GM23338 (cell line): ENCODE data around the gene PCBP3. TPM values are rescaled to one million over a fixed set of nuclear protein-coding genes. Genes with fewer than 3 reads are reported as not detected.

Source experiments
- ATAC-seq: fragments of 200-7000 bp; cut with Tn5 transposase; 3 replicates; pipeline ENCODE4 v1.9.1; 2020
- DNase-seq: peaks from one replicate; pipeline ENCODE4 v3.0.0-alpha.2; 2015; ENCODE audit warnings: low spot score
- H2AFZ ChIP-seq: fragments of 200-600 bp; sonication (generic); 2 replicates; pipeline ENCODE4 v1.8.0; 2016; ENCODE audit warnings: antibody characterized with exemption, mild to moderate bottlenecking, moderate library complexity
- H3F3A ChIP-seq: fragments of 200-600 bp; sonication (generic); replicated peaks from 2 replicates; pipeline ENCODE4 v1.8.0; 2017; ENCODE audit warnings: antibody characterized with exemption, mixed run types, low read depth
- H3K27ac ChIP-seq: fragments of 200-600 bp; sonication (generic); 2 replicates; pipeline ENCODE4 v1.6.1; 2016; ENCODE audit warnings: low read depth
- H3K27me3 ChIP-seq: fragments of 200-600 bp; sonication (generic); 2 replicates; pipeline ENCODE4 v1.8.0; 2016; ENCODE audit warnings: mild to moderate bottlenecking, mixed run types, moderate library complexity; ENCODE audit not compliant: insufficient read depth
- H3K36me3 ChIP-seq: fragments of 200-600 bp; sonication (generic); 2 replicates; pipeline ENCODE4 v1.8.0; 2016; ENCODE audit warnings: mild to moderate bottlenecking; ENCODE audit not compliant: insufficient read depth
- H3K4me1 ChIP-seq: fragments of 200-600 bp; sonication (generic); 2 replicates; pipeline ENCODE4 v1.8.0; 2016; ENCODE audit warnings: mild to moderate bottlenecking, moderate library complexity; ENCODE audit not compliant: insufficient read depth
- H3K4me2 ChIP-seq: fragments of 200-600 bp; sonication (generic); 2 replicates; pipeline ENCODE4 v1.7.1; 2017; ENCODE audit warnings: mixed run types
- H3K4me3 ChIP-seq: fragments of 200-600 bp; sonication (generic); 2 replicates; pipeline ENCODE4 v1.6.1; 2016; ENCODE audit warnings: mixed run types
- H3K79me2 ChIP-seq: fragments of 200-600 bp; sonication (generic); replicated peaks from 2 replicates; pipeline ENCODE4 v1.8.0; 2017; ENCODE audit warnings: mild to moderate bottlenecking; ENCODE audit not compliant: insufficient read depth
- H3K9me2 ChIP-seq: fragments of 200-600 bp; sonication (generic); 2 replicates; pipeline ENCODE4 v1.8.0; 2017; ENCODE audit not compliant: insufficient read depth
- H4K20me1 ChIP-seq: fragments of 200-600 bp; sonication (generic); replicated peaks from 2 replicates; pipeline ENCODE4 v1.8.0; 2017; ENCODE audit warnings: mild to moderate bottlenecking; ENCODE audit not compliant: insufficient read depth
- H3K27ac Mint-ChIP-seq: 2 replicates; pipeline ENCODE4 v1.8.0; 2020; ENCODE audit warnings: inconsistent platforms, mild to moderate bottlenecking, moderate library complexity, mixed read lengths
- H3K27me3 Mint-ChIP-seq: 3 replicates; pipeline ENCODE4 v1.8.0; 2022; ENCODE audit warnings: low read depth, mild to moderate bottlenecking, moderate library complexity, mixed read lengths, inconsistent platforms; ENCODE audit not compliant: insufficient read depth, poor library complexity
- H3K36me3 Mint-ChIP-seq: 3 replicates; pipeline ENCODE4 v1.8.0; 2021; ENCODE audit warnings: low read depth, mild to moderate bottlenecking, inconsistent platforms, moderate library complexity, mixed read lengths
- H3K4me1 Mint-ChIP-seq: 3 replicates; pipeline ENCODE4 v1.8.0; 2020; ENCODE audit warnings: mild to moderate bottlenecking, inconsistent platforms, mixed read lengths
- H3K4me3 Mint-ChIP-seq: 3 replicates; pipeline ENCODE4 v1.8.0; 2021; ENCODE audit warnings: moderate library complexity, mild to moderate bottlenecking, inconsistent platforms, mixed read lengths
- H3K9me3 Mint-ChIP-seq: 3 replicates; pipeline ENCODE4 v1.8.0; 2020; ENCODE audit warnings: moderate library complexity, mild to moderate bottlenecking, inconsistent platforms, mixed read lengths
- CTCF ChIP-seq, 2 experiments: fragments of 200-600 bp in 1 of 2; sonication (generic) in 1 of 2; conservative IDR thresholded peaks; 2 replicates each; pipeline versions ENCODE4 v1.5.1 to v1.6.1; 2016 to 2017; ENCODE audit warnings: antibody characterized with exemption in 2 of 2, low read depth in 2 of 2, mild to moderate bottlenecking in 2 of 2, moderate library complexity in 1 of 2
- ETS1 ChIP-seq: IDR thresholded peaks from 2 replicates; pipeline ENCODE4 v1.6.1; 2016; ENCODE audit warnings: antibody characterized with exemption
- EZH2 ChIP-seq: fragments of 200-600 bp; sonication (generic); IDR thresholded peaks from one replicate; pipeline ENCODE4 v1.8.0; 2017; ENCODE audit warnings: antibody characterized with exemption, mild to moderate bottlenecking, low read depth; ENCODE audit not compliant: unreplicated experiment
- REST ChIP-seq: IDR thresholded peaks from one replicate; pipeline ENCODE4 v1.6.1; 2018; ENCODE audit warnings: antibody characterized with exemption; ENCODE audit not compliant: unreplicated experiment
- ZNF114 ChIP-seq: fragments of 250-450 bp; sonication (Bioruptor Pico); IDR thresholded peaks from 2 replicates; pipeline ENCODE4 v1.5.0; 2020; ENCODE audit warnings: mild to moderate bottlenecking, moderate library complexity
- ZNF331 ChIP-seq: fragments of 250-450 bp; sonication (Bioruptor Pico); IDR thresholded peaks from 2 replicates; pipeline ENCODE4 v1.5.0; 2020; ENCODE audit warnings: low read depth, mild to moderate bottlenecking, moderate library complexity
- polyA plus RNA-seq: library from polyadenylated mRNA; unstranded; fragments of >200 nt; fragmentation: Nextera tagmentation; extraction: Ambion mirVana; gene quantifications from 2 replicates; pipeline ENCODE4 v1.2.1, GENCODE V29; 2016
- total RNA-seq: library from RNA; depleted of rRNA; stranded (reverse); fragments of >200 nt; shearing (Covaris generic); gene quantifications from 2 replicates; pipeline ENCODE4 v1.2.3, GENCODE V29; 2014
- TF ChIP-seq, protein P1 (sequence below): fragments of 250-450 bp; sonication (Bioruptor Pico); IDR thresholded peaks from 2 replicates; pipeline ENCODE4 v1.5.0; 2020; ENCODE audit warnings: mild to moderate bottlenecking, moderate library complexity

PCBP3 gene
- total and polyA plus RNA-seq, 2 experiments from 2014 or later, result 7.1 to 9.1 TPM

GRCh38 chr21:45739218-45740087 lies 95.9 kb downstream of the PCBP3 start (continued):
- TF ChIP-seq, protein P1, sequence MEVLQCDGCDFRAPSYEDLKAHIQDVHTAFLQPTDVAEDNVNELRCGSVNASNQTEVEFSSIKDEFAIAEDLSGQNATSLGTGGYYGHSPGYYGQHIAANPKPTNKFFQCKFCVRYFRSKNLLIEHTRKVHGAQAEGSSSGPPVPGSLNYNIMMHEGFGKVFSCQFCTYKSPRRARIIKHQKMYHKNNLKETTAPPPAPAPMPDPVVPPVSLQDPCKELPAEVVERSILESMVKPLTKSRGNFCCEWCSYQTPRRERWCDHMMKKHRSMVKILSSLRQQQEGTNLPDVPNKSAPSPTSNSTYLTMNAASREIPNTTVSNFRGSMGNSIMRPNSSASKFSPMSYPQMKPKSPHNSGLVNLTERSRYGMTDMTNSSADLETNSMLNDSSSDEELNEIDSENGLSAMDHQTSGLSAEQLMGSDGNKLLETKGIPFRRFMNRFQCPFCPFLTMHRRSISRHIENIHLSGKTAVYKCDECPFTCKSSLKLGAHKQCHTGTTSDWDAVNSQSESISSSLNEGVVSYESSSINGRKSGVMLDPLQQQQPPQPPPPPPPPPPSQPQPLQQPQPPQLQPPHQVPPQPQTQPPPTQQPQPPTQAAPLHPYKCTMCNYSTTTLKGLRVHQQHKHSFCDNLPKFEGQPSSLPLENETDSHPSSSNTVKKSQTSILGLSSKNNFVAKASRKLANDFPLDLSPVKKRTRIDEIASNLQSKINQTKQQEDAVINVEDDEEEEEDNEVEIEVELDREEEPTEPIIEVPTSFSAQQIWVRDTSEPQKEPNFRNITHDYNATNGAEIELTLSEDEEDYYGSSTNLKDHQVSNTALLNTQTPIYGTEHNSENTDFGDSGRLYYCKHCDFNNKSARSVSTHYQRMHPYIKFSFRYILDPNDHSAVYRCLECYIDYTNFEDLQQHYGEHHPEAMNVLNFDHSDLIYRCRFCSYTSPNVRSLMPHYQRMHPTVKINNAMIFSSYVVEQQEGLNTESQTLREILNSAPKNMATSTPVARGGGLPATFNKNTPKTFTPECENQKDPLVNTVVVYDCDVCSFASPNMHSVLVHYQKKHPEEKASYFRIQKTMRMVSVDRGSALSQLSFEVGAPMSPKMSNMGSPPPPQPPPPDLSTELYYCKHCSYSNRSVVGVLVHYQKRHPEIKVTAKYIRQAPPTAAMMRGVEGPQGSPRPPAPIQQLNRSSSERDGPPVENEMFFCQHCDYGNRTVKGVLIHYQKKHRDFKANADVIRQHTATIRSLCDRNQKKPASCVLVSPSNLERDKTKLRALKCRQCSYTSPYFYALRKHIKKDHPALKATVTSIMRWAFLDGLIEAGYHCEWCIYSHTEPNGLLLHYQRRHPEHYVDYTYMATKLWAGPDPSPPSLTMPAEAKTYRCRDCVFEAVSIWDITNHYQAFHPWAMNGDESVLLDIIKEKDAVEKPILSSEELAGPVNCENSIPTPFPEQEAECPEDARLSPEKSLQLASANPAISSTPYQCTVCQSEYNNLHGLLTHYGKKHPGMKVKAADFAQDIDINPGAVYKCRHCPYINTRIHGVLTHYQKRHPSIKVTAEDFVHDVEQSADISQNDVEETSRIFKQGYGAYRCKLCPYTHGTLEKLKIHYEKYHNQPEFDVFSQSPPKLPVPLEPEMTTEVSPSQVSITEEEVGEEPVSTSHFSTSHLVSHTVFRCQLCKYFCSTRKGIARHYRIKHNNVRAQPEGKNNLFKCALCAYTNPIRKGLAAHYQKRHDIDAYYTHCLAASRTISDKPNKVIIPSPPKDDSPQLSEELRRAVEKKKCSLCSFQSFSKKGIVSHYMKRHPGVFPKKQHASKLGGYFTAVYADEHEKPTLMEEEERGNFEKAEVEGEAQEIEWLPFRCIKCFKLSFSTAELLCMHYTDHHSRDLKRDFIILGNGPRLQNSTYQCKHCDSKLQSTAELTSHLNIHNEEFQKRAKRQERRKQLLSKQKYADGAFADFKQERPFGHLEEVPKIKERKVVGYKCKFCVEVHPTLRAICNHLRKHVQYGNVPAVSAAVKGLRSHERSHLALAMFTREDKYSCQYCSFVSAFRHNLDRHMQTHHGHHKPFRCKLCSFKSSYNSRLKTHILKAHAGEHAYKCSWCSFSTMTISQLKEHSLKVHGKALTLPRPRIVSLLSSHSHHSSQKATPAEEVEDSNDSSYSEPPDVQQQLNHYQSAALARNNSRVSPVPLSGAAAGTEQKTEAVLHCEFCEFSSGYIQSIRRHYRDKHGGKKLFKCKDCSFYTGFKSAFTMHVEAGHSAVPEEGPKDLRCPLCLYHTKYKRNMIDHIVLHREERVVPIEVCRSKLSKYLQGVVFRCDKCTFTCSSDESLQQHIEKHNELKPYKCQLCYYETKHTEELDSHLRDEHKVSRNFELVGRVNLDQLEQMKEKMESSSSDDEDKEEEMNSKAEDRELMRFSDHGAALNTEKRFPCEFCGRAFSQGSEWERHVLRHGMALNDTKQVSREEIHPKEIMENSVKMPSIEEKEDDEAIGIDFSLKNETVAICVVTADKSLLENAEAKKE (CRISPR knock-in tag), result no peak
- no peak for TF ChIP-seq ZNF114 (CRISPR knock-in tag)

GRCh38 chr21:45740088-45740440 lies 96.5 kb downstream of the PCBP3 start:
- H3K9me3 Mint-ChIP-seq, result 0 out of 3 replicates have a peak, but pooled peaks cover 3% of the 10 kb centered on the region
- peaks cover 5% of the 10 kb centered on the region for H3K36me3 Mint-ChIP-seq
- no peak overlapping the region for H2AFZ ChIP-seq
- no peaks in the 10 kb centered on the region for H3K27me3 Mint-ChIP-seq
- no peak overlapping the region for H3K4me3 Mint-ChIP-seq
- no peaks in the 10 kb centered on the region for H3K27me3 ChIP-seq
- no peaks in the 10 kb centered on the region for H3K9me2 ChIP-seq
- ATAC-seq (no peak), DNase-seq (no peak)
- H3K4me3 ChIP-seq, result no peak overlapping the region
- no peak overlapping the region for H3K4me2 ChIP-seq
- no peaks in the 10 kb centered on the region for H3K36me3 ChIP-seq
- no peaks in the 10 kb centered on the region for H3K4me1 ChIP-seq
- H3F3A ChIP-seq, result no peaks in the 10 kb centered on the region
- no peaks in the 10 kb centered on the region for H3K4me1 Mint-ChIP-seq
- H3K79me2 ChIP-seq, result no peaks in the 10 kb centered on the region
- no peaks in the 10 kb centered on the region; the same call in 1 of the 2 replicates for H4K20me1 ChIP-seq
- no peak overlapping the region for H3K27ac Mint-ChIP-seq
- H3K27ac ChIP-seq, result 0 out of 2 replicates have a peak overlapping the region, but pooled peaks have one; percentile 39
- no peak for TF ChIP-seq CTCF (conservative IDR thresholded peaks at IDR 0.05; ENCODE audit: low read depth in 2 of 2)
- no peak for TF ChIP-seq ZNF331 (CRISPR knock-in tag)
- TF ChIP-seq ETS1, result no peak
- no peak for TF ChIP-seq REST
- no peak for TF ChIP-seq EZH2
